GM18907 (cell line): ENCODE results near the gene RSPH6A.
A peak's percentile ranks its signal among the peaks of the same experiment; 100 is the strongest.

Experiments
- ATAC-seq: cut with Tn5 transposase; IDR thresholded peaks from one replicate; pipeline ENCODE4 v1.9.1; 2021; ENCODE audit warnings: mild to moderate bottlenecking, moderate library complexity; ENCODE audit not compliant: unreplicated experiment

The RSPH6A gene

GRCh38 chr19:45825917-45826893, 11.1 kb upstream of the RSPH6A start:
- no peak for ATAC-seq

GRCh38 chr19:45825263-45825605, 10.1 kb upstream of the RSPH6A start:
- ATAC-seq: no peak

GRCh38 chr19:45824531-45825262, 9.6 kb upstream of the RSPH6A start:
- no peak for ATAC-seq

DNA sequence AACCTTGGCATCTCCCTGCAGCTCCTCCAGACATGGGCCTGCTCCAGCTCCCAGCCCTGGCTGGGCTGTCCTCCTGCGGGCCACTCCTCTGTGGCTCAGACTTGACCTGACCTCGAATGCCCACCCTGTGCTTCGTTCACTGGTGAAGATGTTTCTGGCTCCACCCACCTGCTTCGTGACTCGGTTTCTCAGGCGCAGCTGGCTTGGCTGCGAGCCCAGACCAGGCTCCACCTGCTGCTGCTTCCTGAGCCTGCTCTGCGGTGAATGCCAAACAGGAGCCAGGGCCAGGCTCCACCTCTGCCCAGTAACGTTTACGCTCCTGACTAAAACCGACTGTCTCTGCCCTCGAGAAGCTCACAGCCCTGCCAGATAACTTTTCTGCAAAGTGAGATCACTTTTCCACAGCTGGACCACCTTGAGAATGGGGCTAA, 8.9 kb upstream of the RSPH6A start:
- no peak for ATAC-seq

DNA sequence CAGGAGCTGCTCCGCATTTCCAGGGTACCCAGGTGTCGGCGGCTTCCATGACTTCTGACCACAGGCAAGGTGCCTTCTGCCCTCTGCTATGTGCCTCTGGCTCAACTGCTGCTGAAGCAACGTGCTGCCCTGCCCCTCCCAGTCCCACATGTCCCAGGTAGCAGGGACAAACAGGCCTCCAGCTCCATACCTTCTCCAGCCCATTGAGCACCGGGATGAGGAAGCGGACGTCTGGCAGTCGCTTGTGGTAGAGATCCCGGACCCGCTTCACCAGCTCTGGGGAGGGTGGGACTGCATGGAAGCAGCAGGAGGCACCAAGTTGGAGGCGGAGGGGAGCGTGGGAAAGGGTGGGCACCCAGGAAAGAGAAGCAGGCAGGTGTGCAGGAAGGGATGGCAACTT, 8.1 kb upstream of the RSPH6A start:
- no peak for ATAC-seq

- no peak for ATAC-seq
Observed at GRCh38 chr19:45822716-45823115, 7.6 kb upstream of the RSPH6A start.

- no peak for ATAC-seq
Observed at GRCh38 chr19:45821570-45821969, 6.5 kb upstream of the RSPH6A start.

DNA sequence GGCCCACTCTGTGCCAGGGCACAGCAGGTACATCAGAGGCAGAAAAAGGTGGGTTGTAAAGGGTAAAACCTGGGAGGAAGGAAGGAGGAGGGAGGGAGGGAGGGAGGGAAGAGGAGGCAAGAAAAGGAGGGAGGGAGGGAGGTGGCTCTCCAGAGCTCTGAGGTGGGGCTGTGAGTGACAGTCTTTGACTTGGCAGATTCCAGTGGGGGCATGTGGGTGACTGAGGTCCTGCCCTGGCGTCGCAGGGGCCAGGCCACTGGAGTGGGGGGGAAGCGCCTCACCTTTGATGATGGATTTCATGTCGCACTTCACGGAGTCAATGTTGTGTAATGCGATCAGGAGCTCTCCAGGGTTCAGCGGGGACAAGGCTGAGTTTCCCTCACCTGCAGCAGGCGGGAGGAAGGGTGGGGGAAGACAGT, 6.0 kb upstream of the RSPH6A start:
- no peak for ATAC-seq

DNA sequence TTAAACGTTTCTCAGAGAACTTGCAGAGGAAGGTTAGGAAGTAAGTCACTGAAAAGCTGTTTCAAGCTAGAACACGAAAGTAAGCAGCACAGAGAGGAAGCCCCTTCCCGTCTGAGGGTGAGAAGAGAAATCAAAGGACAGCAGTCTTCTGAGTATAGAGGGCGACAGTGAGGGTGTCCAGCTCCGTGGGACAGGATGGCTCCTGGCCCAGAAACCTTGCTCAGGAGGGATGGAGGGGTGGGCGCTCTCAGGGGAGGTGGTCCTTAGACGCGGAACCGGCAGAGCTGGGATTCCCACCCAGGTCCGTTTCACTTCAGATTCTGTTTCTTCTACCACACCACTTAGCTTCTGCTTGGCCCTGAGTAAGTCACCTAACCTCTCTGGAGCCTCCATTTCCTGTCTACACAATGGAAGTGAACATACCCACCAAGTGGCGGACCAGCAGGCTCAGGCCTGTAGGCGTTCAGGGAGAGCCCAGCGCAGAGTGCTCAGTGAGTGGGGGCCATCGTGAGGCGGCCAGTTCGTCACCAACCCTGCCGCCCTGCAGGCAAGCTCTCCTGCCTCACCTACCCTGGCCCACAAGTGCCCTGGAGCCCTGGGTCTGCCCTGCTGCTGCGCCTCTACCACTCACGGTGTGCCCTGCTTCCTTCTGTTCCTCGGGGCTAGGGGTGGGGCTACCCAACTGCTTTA, 5.5 kb upstream of the RSPH6A start:
- no peak for ATAC-seq

DNA sequence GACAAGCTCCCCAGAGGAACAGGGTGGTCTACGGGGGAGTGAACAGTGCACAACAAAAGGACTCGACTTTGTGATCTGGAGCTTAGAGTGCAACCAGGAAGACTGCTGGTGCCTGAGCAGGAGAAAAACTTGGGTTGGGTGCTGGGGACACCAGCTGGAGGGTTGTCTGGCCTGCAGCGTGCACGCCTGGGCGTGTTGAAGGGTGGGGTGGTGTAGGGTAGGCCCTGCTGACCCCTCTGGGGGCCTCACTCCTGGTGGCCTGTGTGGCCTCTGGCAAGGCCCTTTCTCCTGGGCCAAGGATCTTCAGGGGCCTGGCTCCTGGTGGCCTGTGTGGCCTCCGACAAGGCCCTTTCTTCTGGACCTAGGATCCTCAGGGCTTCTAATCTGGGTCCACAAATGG, 4.7 kb upstream of the RSPH6A start:
- ATAC-seq: no peak

DNA sequence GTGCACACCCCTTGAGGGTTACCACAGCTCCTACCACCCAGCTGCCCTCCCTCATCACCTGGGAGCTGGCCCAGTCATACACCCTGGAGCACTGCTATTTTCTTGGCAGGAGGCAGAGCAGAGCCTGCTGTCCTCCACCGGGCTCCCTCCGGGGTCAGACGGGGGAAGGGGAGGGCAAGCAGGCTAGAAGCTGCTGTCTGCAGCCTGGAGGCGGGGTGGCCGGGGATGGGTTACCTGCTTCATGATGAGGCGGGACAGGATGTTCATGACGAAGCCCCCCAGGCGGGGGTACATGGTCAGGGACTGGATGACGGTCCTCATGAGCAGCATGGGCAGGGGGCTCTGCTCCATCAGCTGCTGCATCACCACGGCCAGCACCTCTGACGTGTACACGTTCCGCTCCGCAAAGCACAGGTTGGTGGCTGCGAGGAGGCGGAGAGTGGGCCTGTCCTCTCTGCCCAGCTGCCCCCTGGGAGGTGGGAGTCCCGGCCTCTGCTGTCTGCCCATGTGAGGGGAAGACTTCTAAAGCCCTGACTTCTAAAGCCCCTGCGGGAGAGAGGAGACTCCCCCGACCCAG, 2.7 kb upstream of the RSPH6A start:
- no peak for ATAC-seq

- peak; percentile 72 for ATAC-seq
Observed at GRCh38 chr19:45817010-45817724, 2.1 kb upstream of the RSPH6A start.

GRCh38 chr19:45816236-45817009, 1.3 kb upstream of the RSPH6A start:
- no peak for ATAC-seq

DNA sequence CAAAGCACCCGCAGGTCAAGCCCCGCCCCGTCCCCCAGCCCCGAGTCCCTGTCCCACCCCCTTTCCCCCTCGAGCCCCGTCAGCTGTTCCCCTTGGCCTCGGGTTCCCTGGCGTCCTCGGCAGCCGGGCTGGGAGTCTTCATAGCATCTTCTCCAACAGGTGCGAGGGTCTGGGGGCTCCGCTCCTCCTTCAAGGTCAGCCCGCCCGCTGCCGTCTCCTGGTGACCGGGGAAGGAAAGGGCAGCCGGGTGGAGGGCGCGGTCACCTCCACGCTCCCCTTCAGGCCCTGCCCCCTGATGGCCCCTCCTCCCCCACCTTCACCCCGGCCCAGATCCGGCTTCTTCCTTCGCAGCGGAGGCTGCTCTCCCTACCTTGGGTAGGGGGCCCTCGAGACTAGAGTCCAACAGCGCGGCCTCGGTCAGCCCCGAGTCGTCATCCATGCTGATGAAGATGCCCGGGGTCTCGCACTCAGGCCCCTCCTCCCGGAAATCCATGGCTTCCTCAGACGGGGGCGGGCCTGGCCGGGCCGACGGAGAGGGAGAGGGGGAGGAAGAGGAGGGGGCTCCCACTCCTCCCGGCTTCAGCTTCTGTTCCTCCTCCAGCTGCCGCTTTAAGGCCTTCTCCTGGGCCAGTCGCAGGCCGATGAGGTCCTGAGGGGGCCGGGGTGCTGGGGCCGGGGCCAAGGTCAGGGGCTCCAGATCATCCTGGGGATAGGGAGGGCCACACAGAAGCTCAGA, 541 bp upstream of the RSPH6A start:
- no peak for ATAC-seq

GRCh38 chr19:45814166-45814780, 835 bp downstream of the RSPH6A start:
- ATAC-seq: no peak

GRCh38 chr19:45812297-45812696, 2.8 kb downstream of the RSPH6A start:
- no peak for ATAC-seq

- no peak for ATAC-seq
Observed at GRCh38 chr19:45809643-45810159, 5.4 kb downstream of the RSPH6A start.

DNA sequence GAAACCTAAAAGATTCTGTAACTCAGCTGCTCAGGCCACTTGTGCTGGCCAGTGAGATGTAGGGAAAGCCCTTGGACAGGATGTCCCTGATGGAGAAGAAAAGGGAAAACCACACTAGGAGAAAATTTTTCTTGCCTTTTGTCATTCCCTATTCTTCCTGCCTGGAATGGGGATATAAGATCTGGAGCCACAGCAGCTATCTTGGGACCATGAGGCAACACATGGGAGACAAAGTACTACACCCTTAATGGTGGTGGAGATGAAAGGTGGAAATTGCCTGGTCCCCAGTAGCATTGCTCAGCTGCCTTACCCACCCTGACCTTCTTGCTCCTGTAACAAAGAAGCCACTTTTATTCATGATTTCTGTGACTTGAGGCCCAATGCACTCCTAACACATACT, 9.4 kb downstream of the RSPH6A start:
- no peak for ATAC-seq

DNA sequence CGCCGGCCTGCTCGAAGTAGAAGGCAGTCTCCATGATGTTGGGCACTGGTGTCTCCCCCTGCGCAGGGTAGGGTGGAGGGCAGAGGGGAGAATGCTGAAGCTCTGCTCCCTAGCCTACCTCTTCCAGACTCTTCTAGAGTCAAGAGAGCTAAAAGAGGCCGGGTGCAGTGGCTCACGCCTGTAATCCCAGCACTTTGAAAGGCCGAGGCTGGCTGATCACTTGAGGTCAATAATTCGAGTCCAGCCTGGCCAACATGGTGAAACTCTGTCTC, 10.2 kb downstream of the RSPH6A start:
- ATAC-seq: no peak
